Tibial nerve (tissue), 4 donors: Measurements from ENCODE around the gene ATP6V0E1.

Source experiments
- EP300 ChIP-seq, 2 donors: sonication (generic); formaldehyde crosslinking; IDR thresholded peaks; one replicate each; pipeline ENCODE4 v1.6.1; 2017; ENCODE audit warnings: antibody characterized with exemption in 2 of 2, mild to moderate bottlenecking in 1 of 2
- POLR2A ChIP-seq, 2 donors: fragments of 450-650 bp; IDR thresholded peaks; one replicate each; pipeline ENCODE4 v1.6.1; 2017; ENCODE audit warnings: antibody characterized with exemption in 2 of 2, mild to moderate bottlenecking in 2 of 2, moderate library complexity in 2 of 2
- TF ChIP-seq, protein P1 (sequence below), 5 experiments: fragments of 200-600 bp in 3 of 5; fragments of 450-650 bp in 2 of 5; sonication (generic) in 3 of 5; IDR thresholded peaks; one replicate each; pipeline ENCODE4 v1.5.1; 2016 to 2019; ENCODE audit warnings: antibody characterized with exemption in 5 of 5, mild to moderate bottlenecking in 3 of 5, moderate library complexity in 2 of 5

DNA sequence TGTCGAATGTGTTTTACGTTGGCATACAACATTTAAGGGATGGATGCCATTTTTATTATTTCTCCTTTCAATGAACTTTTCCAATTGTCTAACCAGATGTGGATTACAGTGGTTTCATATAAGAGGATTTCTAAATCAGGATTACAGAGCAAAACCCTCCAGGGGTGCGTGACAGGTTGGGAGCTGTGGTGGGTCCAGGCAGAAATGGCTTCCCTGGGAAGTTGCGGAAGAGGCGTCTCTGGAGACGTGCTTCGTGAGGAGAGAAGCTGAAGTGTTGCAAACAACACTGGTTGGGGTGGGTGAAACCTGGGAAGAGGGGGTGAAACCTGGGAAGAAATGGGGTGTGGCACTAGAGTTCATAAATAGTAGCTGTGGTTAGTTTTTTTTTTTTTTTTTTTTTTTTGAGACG lies 28.8 kb upstream of the ATP6V0E1 start:
- TF ChIP-seq, protein P1, sequence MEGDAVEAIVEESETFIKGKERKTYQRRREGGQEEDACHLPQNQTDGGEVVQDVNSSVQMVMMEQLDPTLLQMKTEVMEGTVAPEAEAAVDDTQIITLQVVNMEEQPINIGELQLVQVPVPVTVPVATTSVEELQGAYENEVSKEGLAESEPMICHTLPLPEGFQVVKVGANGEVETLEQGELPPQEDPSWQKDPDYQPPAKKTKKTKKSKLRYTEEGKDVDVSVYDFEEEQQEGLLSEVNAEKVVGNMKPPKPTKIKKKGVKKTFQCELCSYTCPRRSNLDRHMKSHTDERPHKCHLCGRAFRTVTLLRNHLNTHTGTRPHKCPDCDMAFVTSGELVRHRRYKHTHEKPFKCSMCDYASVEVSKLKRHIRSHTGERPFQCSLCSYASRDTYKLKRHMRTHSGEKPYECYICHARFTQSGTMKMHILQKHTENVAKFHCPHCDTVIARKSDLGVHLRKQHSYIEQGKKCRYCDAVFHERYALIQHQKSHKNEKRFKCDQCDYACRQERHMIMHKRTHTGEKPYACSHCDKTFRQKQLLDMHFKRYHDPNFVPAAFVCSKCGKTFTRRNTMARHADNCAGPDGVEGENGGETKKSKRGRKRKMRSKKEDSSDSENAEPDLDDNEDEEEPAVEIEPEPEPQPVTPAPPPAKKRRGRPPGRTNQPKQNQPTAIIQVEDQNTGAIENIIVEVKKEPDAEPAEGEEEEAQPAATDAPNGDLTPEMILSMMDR (IDR thresholded peaks at IDR 0.05) = no peak
- no peak for TF ChIP-seq EP300 (IDR thresholded peaks at IDR 0.05)
- no peak for TF ChIP-seq POLR2A (IDR thresholded peaks at IDR 0.05)
